GM23338 (cell line): ENCODE results near the gene PRSS23. TPM values are rescaled to one million over a fixed set of nuclear protein-coding genes. Genes with fewer than 3 reads are reported as not detected.

Source experiments
- ATAC-seq: fragments of 200-7000 bp; cut with Tn5 transposase; 3 replicates; pipeline ENCODE4 v1.9.1; 2020
- DNase-seq: peaks from one replicate; pipeline ENCODE4 v3.0.0-alpha.2; 2015; ENCODE audit warnings: low spot score
- H2AFZ ChIP-seq: fragments of 200-600 bp; sonication (generic); 2 replicates; pipeline ENCODE4 v1.8.0; 2016; ENCODE audit warnings: antibody characterized with exemption, mild to moderate bottlenecking, moderate library complexity
- H3F3A ChIP-seq: fragments of 200-600 bp; sonication (generic); replicated peaks from 2 replicates; pipeline ENCODE4 v1.8.0; 2017; ENCODE audit warnings: antibody characterized with exemption, mixed run types, low read depth
- H3K27ac ChIP-seq: fragments of 200-600 bp; sonication (generic); 2 replicates; pipeline ENCODE4 v1.6.1; 2016; ENCODE audit warnings: low read depth
- H3K27me3 ChIP-seq: fragments of 200-600 bp; sonication (generic); 2 replicates; pipeline ENCODE4 v1.8.0; 2016; ENCODE audit warnings: mild to moderate bottlenecking, mixed run types, moderate library complexity; ENCODE audit not compliant: insufficient read depth
- H3K36me3 ChIP-seq: fragments of 200-600 bp; sonication (generic); 2 replicates; pipeline ENCODE4 v1.8.0; 2016; ENCODE audit warnings: mild to moderate bottlenecking; ENCODE audit not compliant: insufficient read depth
- H3K4me1 ChIP-seq: fragments of 200-600 bp; sonication (generic); 2 replicates; pipeline ENCODE4 v1.8.0; 2016; ENCODE audit warnings: mild to moderate bottlenecking, moderate library complexity; ENCODE audit not compliant: insufficient read depth
- H3K4me2 ChIP-seq: fragments of 200-600 bp; sonication (generic); 2 replicates; pipeline ENCODE4 v1.7.1; 2017; ENCODE audit warnings: mixed run types
- H3K4me3 ChIP-seq: fragments of 200-600 bp; sonication (generic); 2 replicates; pipeline ENCODE4 v1.6.1; 2016; ENCODE audit warnings: mixed run types
- H3K79me2 ChIP-seq: fragments of 200-600 bp; sonication (generic); replicated peaks from 2 replicates; pipeline ENCODE4 v1.8.0; 2017; ENCODE audit warnings: mild to moderate bottlenecking; ENCODE audit not compliant: insufficient read depth
- H3K9me2 ChIP-seq: fragments of 200-600 bp; sonication (generic); 2 replicates; pipeline ENCODE4 v1.8.0; 2017; ENCODE audit not compliant: insufficient read depth
- H4K20me1 ChIP-seq: fragments of 200-600 bp; sonication (generic); replicated peaks from 2 replicates; pipeline ENCODE4 v1.8.0; 2017; ENCODE audit warnings: mild to moderate bottlenecking; ENCODE audit not compliant: insufficient read depth
- H3K27ac Mint-ChIP-seq: 2 replicates; pipeline ENCODE4 v1.8.0; 2020; ENCODE audit warnings: inconsistent platforms, mild to moderate bottlenecking, moderate library complexity, mixed read lengths
- H3K27me3 Mint-ChIP-seq: 3 replicates; pipeline ENCODE4 v1.8.0; 2022; ENCODE audit warnings: low read depth, mild to moderate bottlenecking, moderate library complexity, mixed read lengths, inconsistent platforms; ENCODE audit not compliant: insufficient read depth, poor library complexity
- H3K36me3 Mint-ChIP-seq: 3 replicates; pipeline ENCODE4 v1.8.0; 2021; ENCODE audit warnings: low read depth, mild to moderate bottlenecking, inconsistent platforms, moderate library complexity, mixed read lengths
- H3K4me1 Mint-ChIP-seq: 3 replicates; pipeline ENCODE4 v1.8.0; 2020; ENCODE audit warnings: mild to moderate bottlenecking, inconsistent platforms, mixed read lengths
- H3K4me3 Mint-ChIP-seq: 3 replicates; pipeline ENCODE4 v1.8.0; 2021; ENCODE audit warnings: moderate library complexity, mild to moderate bottlenecking, inconsistent platforms, mixed read lengths
- H3K9me3 Mint-ChIP-seq: 3 replicates; pipeline ENCODE4 v1.8.0; 2020; ENCODE audit warnings: moderate library complexity, mild to moderate bottlenecking, inconsistent platforms, mixed read lengths
- CREB1 ChIP-seq: fragments of 250-450 bp; sonication (Bioruptor Pico); IDR thresholded peaks from 2 replicates; pipeline ENCODE4 v1.5.0; 2020; ENCODE audit warnings: low read depth, mild to moderate bottlenecking, moderate library complexity
- CTCF ChIP-seq, 2 experiments: fragments of 200-600 bp in 1 of 2; sonication (generic) in 1 of 2; conservative IDR thresholded peaks; 2 replicates each; pipeline versions ENCODE4 v1.5.1 to v1.6.1; 2016 to 2017; ENCODE audit warnings: antibody characterized with exemption in 2 of 2, low read depth in 2 of 2, mild to moderate bottlenecking in 2 of 2, moderate library complexity in 1 of 2
- EZH2phosphoT487 ChIP-seq: fragments of 200-600 bp; sonication (generic); IDR thresholded peaks from one replicate; pipeline ENCODE4 v1.8.1; 2018; ENCODE audit warnings: antibody characterized with exemption; ENCODE audit not compliant: unreplicated experiment
- NANOG ChIP-seq: IDR thresholded peaks from 2 replicates; pipeline ENCODE4 v1.6.1; 2016; ENCODE audit warnings: antibody characterized with exemption, borderline replicate concordance
- REST ChIP-seq: IDR thresholded peaks from one replicate; pipeline ENCODE4 v1.6.1; 2018; ENCODE audit warnings: antibody characterized with exemption; ENCODE audit not compliant: unreplicated experiment
- ZNF114 ChIP-seq: fragments of 250-450 bp; sonication (Bioruptor Pico); IDR thresholded peaks from 2 replicates; pipeline ENCODE4 v1.5.0; 2020; ENCODE audit warnings: mild to moderate bottlenecking, moderate library complexity
- polyA plus RNA-seq: library from polyadenylated mRNA; unstranded; fragments of >200 nt; fragmentation: Nextera tagmentation; extraction: Ambion mirVana; gene quantifications from 2 replicates; pipeline ENCODE4 v1.2.1, GENCODE V29; 2016
- total RNA-seq: library from RNA; depleted of rRNA; stranded (reverse); fragments of >200 nt; shearing (Covaris generic); gene quantifications from 2 replicates; pipeline ENCODE4 v1.2.3, GENCODE V29; 2014

PRSS23 gene
- total and polyA plus RNA-seq, 2 experiments from 2014 or later: 3.9 to 4.7 TPM

- TF ChIP-seq ZNF114 (CRISPR knock-in tag) (no peak), NANOG (no peak), REST (no peak), CTCF (conservative IDR thresholded peaks at IDR 0.05; ENCODE audit: low read depth in 2 of 2) (no peak)
Observed at GRCh38 chr11:86782742-86783141, 17.6 kb upstream of the PRSS23 start (continued).

GRCh38 chr11:86783661-86784060, 16.7 kb upstream of the PRSS23 start:
- TF ChIP-seq ZNF114 (CRISPR knock-in tag) (no peak), EZH2phosphoT487 (no peak), NANOG (no peak), CREB1 (CRISPR knock-in tag) (no peak), REST (no peak)
- Histone ChIP-seq H3K27ac (no peak overlapping the region), H3K4me2 (no peak overlapping the region), H3K27me3 (no peaks in the 10 kb centered on the region), H3K36me3 (no peaks in the 10 kb centered on the region), H3K9me2 (0 out of 2 replicates have a peak, but pooled peaks cover 3% of the 10 kb centered on the region), H4K20me1 (no peaks in the 10 kb centered on the region), H2AFZ (no peak overlapping the region), H3K4me3 (no peak overlapping the region), H3K79me2 (no peaks in the 10 kb centered on the region), H3K4me1 (no peaks in the 10 kb centered on the region), H3F3A (no peaks in the 10 kb centered on the region)
- Mint-ChIP-seq H3K36me3 (no peaks in the 10 kb centered on the region), H3K4me3 (no peak overlapping the region), H3K27me3 (peaks cover 4% of the 10 kb centered on the region), H3K27ac (no peak overlapping the region), H3K9me3 (no peaks in the 10 kb centered on the region), H3K4me1 (no peaks in the 10 kb centered on the region; the same call in 2 of the 3 replicates)
- DNase-seq (no peak), ATAC-seq (no peak)
